AG20443 (cell line): Measurements from ENCODE around the gene COL27A1.
A peak's percentile ranks its signal among the peaks of the same experiment; 100 is the strongest.

Experiments used
- DNase-seq: peaks from one replicate; pipeline ENCODE4 v3.0.0; 2012; ENCODE audit warnings: low spot score, mixed read lengths

COL27A1 gene

GRCh38 chr9:114168281-114169028 is 13.1 kb downstream of the COL27A1 start:
- DNase-seq = no peak

- no peak for DNase-seq
These were observed 14.0 kb downstream of the COL27A1 start for GRCh38 chr9:114169029-114169951.

GRCh38 chr9:114169952-114170770 is 14.8 kb downstream of the COL27A1 start:
- DNase-seq = no peak

- DNase-seq = no peak
These were observed 15.6 kb downstream of the COL27A1 start for GRCh38 chr9:114170771-114171461.

GRCh38 chr9:114171500-114171899 is 16.2 kb downstream of the COL27A1 start:
- no peak for DNase-seq

GRCh38 chr9:114172981-114173833 is 17.9 kb downstream of the COL27A1 start:
- DNase-seq = peak; percentile 76

- DNase-seq = no peak
These were observed 19.2 kb downstream of the COL27A1 start for GRCh38 chr9:114174557-114174875.

GRCh38 chr9:114174876-114175771 is 19.8 kb downstream of the COL27A1 start:
- DNase-seq = peak; percentile 83

- DNase-seq = no peak
These were observed 21.4 kb downstream of the COL27A1 start for GRCh38 chr9:114176624-114177291.

GRCh38 chr9:114177423-114178064 is 22.2 kb downstream of the COL27A1 start:
- peak; percentile 60 for DNase-seq

GRCh38 chr9:114178076-114178475 is 22.7 kb downstream of the COL27A1 start:
- DNase-seq = no peak

- DNase-seq = no peak
These were observed 23.6 kb downstream of the COL27A1 start for GRCh38 chr9:114178756-114179450.

- DNase-seq = no peak
These were observed 24.2 kb downstream of the COL27A1 start for GRCh38 chr9:114179516-114179915.

GRCh38 chr9:114180696-114181606 is 25.6 kb downstream of the COL27A1 start:
- DNase-seq = peak; percentile 36

GRCh38 chr9:114181607-114182409 is 26.5 kb downstream of the COL27A1 start:
- DNase-seq = no peak

GRCh38 chr9:114183006-114183405 is 27.7 kb downstream of the COL27A1 start:
- no peak for DNase-seq
